Measurements from ENCODE around the gene ZFYVE28. TPM values are rescaled to one million over a fixed set of nuclear protein-coding genes. Genes with fewer than 3 reads are reported as not detected.

Gene ZFYVE28
- total RNA-seq, 1 donor from 2014 or later: 3.3 TPM

DNA sequence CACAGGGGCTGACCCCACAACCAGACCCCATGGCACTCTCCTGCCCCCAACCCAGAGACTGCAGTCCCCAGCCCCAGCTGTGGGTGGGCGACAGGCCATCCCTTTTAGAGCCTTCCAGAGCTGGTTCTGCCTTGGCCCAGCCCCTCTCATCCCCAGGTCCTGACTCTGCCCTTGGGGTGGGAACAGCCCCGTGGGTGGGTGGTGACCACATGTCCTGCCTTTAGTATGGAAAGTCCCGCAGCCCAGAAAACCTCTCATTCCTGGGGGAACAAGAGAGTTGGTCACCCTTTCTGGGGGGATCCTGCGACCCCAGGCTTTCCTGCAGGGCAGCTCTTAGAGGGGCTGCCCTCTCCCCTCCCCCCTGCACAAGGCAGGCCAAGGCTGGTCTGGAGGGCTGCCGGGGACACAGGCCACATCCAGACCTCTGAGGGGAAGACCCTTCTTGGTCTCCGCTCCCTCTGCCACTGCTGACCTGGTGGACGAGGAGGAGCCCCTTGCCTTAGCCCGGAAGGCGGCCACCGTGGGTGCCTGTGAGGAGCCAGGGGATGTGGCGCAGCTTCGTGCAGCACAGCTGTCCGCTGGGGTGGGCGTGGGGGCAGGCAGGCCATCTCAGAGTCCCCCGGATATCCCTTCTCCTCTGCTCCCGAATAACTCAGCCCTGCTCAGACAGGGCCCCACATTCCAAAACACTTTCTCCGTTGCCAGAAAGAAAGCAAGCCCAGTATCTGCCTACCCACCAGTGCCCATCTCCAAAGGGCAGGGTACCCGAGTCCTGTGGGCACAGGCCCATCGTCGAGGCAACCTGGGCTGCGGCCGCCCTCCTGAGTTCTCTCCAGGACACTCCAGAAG lies 149.9 kb downstream of the ZFYVE28 start:
- Mint-ChIP-seq H3K4me1 (ENCODE audit: low read depth) (peaks cover 2% of the 10 kb centered on the region), H3K4me3 (ENCODE audit: low read depth) (no peak overlapping the region), H3K27ac (no peak overlapping the region), H3K27me3 (peaks cover 5% of the 10 kb centered on the region), H3K9me3 (ENCODE audit: low read depth) (no peaks in the 10 kb centered on the region), H3K36me3 (ENCODE audit: insufficient read depth) (no peaks in the 10 kb centered on the region)
- TF ChIP-seq, protein P1, sequence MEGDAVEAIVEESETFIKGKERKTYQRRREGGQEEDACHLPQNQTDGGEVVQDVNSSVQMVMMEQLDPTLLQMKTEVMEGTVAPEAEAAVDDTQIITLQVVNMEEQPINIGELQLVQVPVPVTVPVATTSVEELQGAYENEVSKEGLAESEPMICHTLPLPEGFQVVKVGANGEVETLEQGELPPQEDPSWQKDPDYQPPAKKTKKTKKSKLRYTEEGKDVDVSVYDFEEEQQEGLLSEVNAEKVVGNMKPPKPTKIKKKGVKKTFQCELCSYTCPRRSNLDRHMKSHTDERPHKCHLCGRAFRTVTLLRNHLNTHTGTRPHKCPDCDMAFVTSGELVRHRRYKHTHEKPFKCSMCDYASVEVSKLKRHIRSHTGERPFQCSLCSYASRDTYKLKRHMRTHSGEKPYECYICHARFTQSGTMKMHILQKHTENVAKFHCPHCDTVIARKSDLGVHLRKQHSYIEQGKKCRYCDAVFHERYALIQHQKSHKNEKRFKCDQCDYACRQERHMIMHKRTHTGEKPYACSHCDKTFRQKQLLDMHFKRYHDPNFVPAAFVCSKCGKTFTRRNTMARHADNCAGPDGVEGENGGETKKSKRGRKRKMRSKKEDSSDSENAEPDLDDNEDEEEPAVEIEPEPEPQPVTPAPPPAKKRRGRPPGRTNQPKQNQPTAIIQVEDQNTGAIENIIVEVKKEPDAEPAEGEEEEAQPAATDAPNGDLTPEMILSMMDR (IDR thresholded peaks at IDR 0.05; ENCODE audit: unreplicated experiment): no peak
- DNase-seq (ENCODE audit: low spot score, unreplicated experiment): no peak

DNA sequence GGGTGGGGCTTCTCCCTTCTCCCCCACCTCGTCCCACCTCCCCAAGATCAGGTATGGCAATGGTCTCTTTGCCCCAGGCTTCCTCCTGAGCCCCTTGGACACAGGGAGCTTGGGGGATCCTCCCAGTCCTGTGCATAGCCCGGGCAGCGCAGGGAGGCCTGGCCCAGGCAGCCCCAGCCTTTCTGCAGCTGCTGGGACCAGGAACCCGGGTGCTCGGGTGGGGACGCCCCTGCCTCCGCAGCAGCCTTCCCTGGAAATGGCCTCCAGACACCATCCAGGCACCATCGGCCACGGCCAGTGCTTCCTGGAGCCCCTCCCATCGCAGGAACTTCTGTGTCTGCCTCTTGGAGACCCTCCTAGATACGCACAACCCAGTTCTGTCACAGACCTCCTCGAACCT lies 150.6 kb downstream of the ZFYVE28 start:
- Mint-ChIP-seq H3K27ac (no peak overlapping the region), H3K27me3 (peaks cover 2% of the 10 kb centered on the region), H3K36me3 (ENCODE audit: insufficient read depth) (no peaks in the 10 kb centered on the region), H3K9me3 (ENCODE audit: low read depth) (no peaks in the 10 kb centered on the region), H3K4me1 (ENCODE audit: low read depth) (no peaks in the 10 kb centered on the region), H3K4me3 (ENCODE audit: low read depth) (no peak overlapping the region)
- TF ChIP-seq, protein P1 (IDR thresholded peaks at IDR 0.05; ENCODE audit: unreplicated experiment): no peak
- DNase-seq (ENCODE audit: low spot score, unreplicated experiment): no peak

DNA sequence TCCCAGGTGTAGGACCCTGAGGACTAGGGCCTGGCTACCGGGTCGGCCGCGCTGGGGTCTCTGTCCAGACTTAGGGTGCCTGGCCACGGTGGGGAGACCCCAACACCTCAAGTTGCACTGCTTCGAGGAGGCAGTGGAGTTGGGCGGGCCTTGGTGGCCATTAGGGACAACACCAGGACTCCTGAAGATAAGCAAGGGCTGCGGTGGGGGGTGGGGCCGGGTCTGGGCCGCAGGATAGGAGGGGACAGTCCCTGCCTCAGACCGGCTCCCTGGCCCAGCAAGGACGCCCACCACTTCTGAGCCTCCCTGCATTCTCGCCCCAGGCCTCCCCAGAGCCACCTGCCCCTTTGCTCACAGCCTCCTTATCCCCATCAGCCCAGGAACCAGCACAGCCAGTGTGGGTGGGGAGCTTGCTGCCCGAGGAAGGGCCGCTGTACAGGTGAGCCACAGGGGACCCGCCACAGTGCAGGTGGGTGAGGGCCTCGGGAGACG lies 151.1 kb downstream of the ZFYVE28 start:
- Mint-ChIP-seq H3K36me3 (ENCODE audit: insufficient read depth) (no peaks in the 10 kb centered on the region), H3K27ac (no peak overlapping the region), H3K27me3 (peaks cover under 1% of the 10 kb centered on the region), H3K9me3 (ENCODE audit: low read depth) (no peaks in the 10 kb centered on the region), H3K4me1 (ENCODE audit: low read depth) (no peaks in the 10 kb centered on the region), H3K4me3 (ENCODE audit: low read depth) (no peak overlapping the region)
- DNase-seq (ENCODE audit: low spot score, unreplicated experiment): no peak
- TF ChIP-seq, protein P1 (IDR thresholded peaks at IDR 0.05; ENCODE audit: unreplicated experiment): no peak

DNA sequence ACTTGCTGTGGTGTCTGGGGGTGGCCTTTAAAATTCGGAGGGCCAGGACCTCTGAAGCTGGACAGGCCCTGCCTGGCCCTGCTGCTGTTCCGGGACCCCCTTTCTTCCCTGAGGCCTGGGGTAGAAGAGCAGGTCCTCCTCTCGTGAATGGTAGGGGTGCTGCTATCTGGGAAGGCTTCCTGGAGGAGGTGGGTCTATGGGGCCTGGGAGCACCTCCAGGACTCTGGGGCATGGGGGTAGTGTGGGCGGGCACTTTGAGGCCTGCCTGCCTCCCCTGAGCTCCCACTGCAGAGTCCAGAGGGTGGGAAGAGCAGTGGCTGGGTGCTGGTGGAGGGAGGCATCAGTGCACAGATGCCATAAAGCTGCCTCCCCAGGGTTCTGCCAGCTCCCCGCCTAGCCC lies 151.6 kb downstream of the ZFYVE28 start:
- Mint-ChIP-seq H3K4me3 (ENCODE audit: low read depth) (no peak overlapping the region), H3K27ac (no peak overlapping the region), H3K4me1 (ENCODE audit: low read depth) (no peaks in the 10 kb centered on the region), H3K36me3 (ENCODE audit: insufficient read depth) (no peaks in the 10 kb centered on the region), H3K9me3 (ENCODE audit: low read depth) (no peaks in the 10 kb centered on the region), H3K27me3 (no peaks in the 10 kb centered on the region)
- no peak for DNase-seq (ENCODE audit: low spot score, unreplicated experiment)
- TF ChIP-seq, protein P1 (IDR thresholded peaks at IDR 0.05; ENCODE audit: unreplicated experiment): no peak

DNA sequence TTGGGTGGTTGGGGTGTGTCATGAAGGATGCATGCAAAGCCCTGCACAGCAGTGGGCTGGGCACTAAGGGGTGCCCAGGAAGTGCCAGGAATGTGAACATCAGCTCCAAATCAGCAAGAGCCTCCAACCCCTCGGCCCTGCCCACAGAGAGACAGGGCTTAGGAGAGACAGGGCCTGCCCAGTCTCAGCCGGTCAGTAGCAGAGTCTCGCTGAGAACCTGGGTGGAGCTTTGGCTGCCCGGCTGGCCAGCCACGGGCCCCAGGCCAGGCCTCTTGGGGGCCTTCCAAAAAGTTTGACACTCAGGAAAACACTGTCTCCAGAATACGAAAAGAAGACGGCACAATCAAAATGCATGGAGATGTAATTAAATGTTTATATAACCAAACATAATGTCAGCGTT lies 152.3 kb downstream of the ZFYVE28 start:
- H3K36me3 Mint-ChIP-seq (ENCODE audit: insufficient read depth): no peaks in the 10 kb centered on the region
- DNase-seq (ENCODE audit: low spot score, unreplicated experiment): no peak
- H3K9me3 Mint-ChIP-seq (ENCODE audit: low read depth): no peaks in the 10 kb centered on the region
- TF ChIP-seq, protein P1 (IDR thresholded peaks at IDR 0.05; ENCODE audit: unreplicated experiment): no peak
- H3K4me3 Mint-ChIP-seq (ENCODE audit: low read depth): no peak overlapping the region
- no peak overlapping the region for H3K27ac Mint-ChIP-seq
- H3K27me3 Mint-ChIP-seq: no peaks in the 10 kb centered on the region
- no peaks in the 10 kb centered on the region for H3K4me1 Mint-ChIP-seq (ENCODE audit: low read depth)
